Cardiac fibroblast (primary cell): ENCODE data around the gene MUL1.
"Not testable (repeated sequence)": the region's sequence is repeated elsewhere in the genome, so short reads cannot be mapped to it uniquely, and the experiment has no call there.

Experiments
- DNase-seq, 2 donors: peaks; one replicate each; pipeline versions ENCODE4 v3.0.0 to v3.0.0-alpha.2; 2010; ENCODE audit warnings: low read depth in 2 of 2
- H3K4me3 ChIP-seq, 2 donors: replicated peaks in 1 of 2; 1 replicate in 1 of 2; 2 replicates in 1 of 2; pipeline ENCODE4 v1.5.1; 2011; ENCODE audit warnings: low read depth in 2 of 2, low read length in 2 of 2, mild to moderate bottlenecking in 2 of 2, moderate library complexity in 1 of 2
- CTCF ChIP-seq: IDR thresholded peaks from one replicate; pipeline ENCODE4 v1.5.1; 2011; ENCODE audit warnings: low read depth, mild to moderate bottlenecking, low read length, inconsistent platforms

MUL1 gene

DNA sequence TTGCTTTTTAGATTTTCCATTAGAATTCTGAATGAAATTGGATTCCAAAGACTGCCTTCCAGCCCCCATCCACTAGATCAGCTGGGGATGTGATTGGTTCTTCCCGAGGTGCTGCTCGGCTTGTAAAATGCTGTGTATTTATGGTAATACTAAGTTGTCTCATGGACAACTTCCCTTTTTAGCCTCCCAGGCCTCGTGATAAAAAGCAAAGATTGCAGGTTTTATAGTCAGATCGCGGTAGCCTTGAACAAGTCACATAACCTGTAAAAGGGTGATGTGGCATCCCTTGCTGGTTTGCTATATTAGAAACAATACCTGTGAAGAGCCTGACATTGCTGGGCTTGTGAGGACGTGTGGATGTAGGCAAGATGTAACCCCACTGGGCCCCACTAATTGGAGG is 10.4 kb downstream of the MUL1 start:
- no peak for TF ChIP-seq CTCF
- H3K4me3 ChIP-seq = no peak overlapping the region
- DNase-seq = no peak

GRCh38 chr1:20496725-20497383 is 11.1 kb downstream of the MUL1 start:
- DNase-seq, H3K4me3 ChIP-seq: not testable (repeated sequence)

- peak; percentile 15 to 68 for DNase-seq
- TF ChIP-seq CTCF = no peak
- H3K4me3 ChIP-seq = no peak overlapping the region
Observed at GRCh38 chr1:20496241-20496661, 11.7 kb downstream of the MUL1 start.

GRCh38 chr1:20495661-20496060 is 12.3 kb downstream of the MUL1 start:
- H3K4me3 ChIP-seq = no peak overlapping the region
- DNase-seq = no peak
- TF ChIP-seq CTCF = no peak

- TF ChIP-seq CTCF = no peak
- DNase-seq = peak; percentile 80 to 97
- no peak overlapping the region for H3K4me3 ChIP-seq
Observed at GRCh38 chr1:20494609-20495311, 13.2 kb downstream of the MUL1 start.

- peak overlapping the region in 1 of 2 donors; percentile 10 for H3K4me3 ChIP-seq
- TF ChIP-seq CTCF = peak; percentile 97
- peak; percentile 93 to 94 for DNase-seq
Observed at GRCh38 chr1:20493839-20494608, 13.9 kb downstream of the MUL1 start.

DNA sequence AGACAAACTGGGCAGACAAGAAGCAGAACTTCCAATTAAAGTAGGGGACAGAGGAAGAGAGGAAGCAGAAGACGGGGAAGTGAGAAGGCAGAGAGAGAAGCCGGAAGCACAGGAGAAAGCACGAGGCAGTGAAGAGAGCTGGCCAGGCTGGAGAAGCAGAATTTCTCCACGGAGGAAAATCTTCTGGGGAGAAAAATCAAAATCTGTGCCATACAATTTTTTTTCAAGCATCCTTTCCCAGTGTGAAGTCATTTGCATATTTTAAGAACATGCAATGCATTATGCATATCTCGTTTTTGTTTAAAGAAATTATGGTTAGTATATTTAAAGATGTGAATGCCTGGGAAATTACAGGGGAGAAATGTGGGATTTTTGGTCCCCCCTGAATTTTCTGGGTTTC is 14.6 kb downstream of the MUL1 start:
- no peak for DNase-seq
- H3K4me3 ChIP-seq = no peak overlapping the region
- no peak for TF ChIP-seq CTCF
